ENCODE data around the gene SLC17A2.

DNA sequence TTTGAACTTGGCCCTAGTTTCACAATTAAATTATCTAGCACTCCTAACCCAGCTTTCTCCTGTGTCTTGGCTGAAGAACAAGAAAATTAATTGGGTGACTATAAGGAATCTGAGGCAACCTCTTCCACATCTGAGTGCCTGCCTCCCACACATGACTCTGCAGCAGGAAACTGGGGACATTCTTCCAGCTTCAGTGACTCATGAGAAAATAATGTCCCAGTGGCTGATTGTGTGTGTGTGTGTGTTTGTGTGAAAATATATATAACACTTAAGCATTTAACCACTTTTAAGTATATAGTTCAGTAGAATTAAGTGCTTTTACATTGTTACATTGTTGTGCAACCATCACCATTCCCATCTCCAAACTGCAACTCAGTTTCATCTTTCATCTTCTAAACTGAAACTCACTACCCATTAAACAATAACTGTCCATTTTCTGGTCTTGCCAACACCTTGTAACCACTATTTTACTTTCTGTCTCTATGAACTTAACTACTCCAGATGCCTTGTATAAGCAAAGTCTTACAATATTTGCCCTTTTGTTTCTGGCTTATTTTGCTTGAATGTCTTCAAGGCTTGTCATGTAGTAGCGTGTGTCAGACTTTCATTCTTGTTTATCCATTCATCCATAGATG, 40.8 kb upstream of the SLC17A2 start:
- TF ChIP-seq, protein P1, sequence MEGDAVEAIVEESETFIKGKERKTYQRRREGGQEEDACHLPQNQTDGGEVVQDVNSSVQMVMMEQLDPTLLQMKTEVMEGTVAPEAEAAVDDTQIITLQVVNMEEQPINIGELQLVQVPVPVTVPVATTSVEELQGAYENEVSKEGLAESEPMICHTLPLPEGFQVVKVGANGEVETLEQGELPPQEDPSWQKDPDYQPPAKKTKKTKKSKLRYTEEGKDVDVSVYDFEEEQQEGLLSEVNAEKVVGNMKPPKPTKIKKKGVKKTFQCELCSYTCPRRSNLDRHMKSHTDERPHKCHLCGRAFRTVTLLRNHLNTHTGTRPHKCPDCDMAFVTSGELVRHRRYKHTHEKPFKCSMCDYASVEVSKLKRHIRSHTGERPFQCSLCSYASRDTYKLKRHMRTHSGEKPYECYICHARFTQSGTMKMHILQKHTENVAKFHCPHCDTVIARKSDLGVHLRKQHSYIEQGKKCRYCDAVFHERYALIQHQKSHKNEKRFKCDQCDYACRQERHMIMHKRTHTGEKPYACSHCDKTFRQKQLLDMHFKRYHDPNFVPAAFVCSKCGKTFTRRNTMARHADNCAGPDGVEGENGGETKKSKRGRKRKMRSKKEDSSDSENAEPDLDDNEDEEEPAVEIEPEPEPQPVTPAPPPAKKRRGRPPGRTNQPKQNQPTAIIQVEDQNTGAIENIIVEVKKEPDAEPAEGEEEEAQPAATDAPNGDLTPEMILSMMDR (IDR thresholded peaks at IDR 0.05; ENCODE audit: low read length): no peak
- TF ChIP-seq EZH2phosphoT487 (IDR thresholded peaks at IDR 0.05; ENCODE audit: low read length) (no peak), EZH2 (optimal IDR thresholded peaks at IDR 0.05; ENCODE audit: low read depth, low read length) (no peak)
